ENCODE results near the gene NDFIP1. TPM values are rescaled to one million over a fixed set of nuclear protein-coding genes. Genes with fewer than 3 reads are reported as not detected.

NDFIP1 gene
- total RNA-seq, 4 donors from 2014 or later = 185 to 351 (median 297) TPM

GRCh38 chr5:142120247-142120935 is 11.8 kb downstream of the NDFIP1 start:
- Histone ChIP-seq H3K9me3 (no peaks in the 10 kb centered on the region), H3K27ac (no peak overlapping the region), H3K36me3 (no peaks in the 10 kb centered on the region), H3K27me3 (no peaks in the 10 kb centered on the region), H3K4me3 (replicated peaks in 1 of 3) (no peak overlapping the region), H3K4me1 (peaks cover 5 to 40% of the 10 kb centered on the region in 2 donors)
- WGBS, 2 donors = 85 to 94% methylated on average over 3 of the region's 3 CpGs
- TF ChIP-seq CTCF (IDR thresholded peaks at IDR 0.05) (no peak), POLR2A (IDR thresholded peaks at IDR 0.05) (no peak)
- DNase-seq = no peak
- intact Hi-C loops (cut with DNase I) = no loop called here

DNA sequence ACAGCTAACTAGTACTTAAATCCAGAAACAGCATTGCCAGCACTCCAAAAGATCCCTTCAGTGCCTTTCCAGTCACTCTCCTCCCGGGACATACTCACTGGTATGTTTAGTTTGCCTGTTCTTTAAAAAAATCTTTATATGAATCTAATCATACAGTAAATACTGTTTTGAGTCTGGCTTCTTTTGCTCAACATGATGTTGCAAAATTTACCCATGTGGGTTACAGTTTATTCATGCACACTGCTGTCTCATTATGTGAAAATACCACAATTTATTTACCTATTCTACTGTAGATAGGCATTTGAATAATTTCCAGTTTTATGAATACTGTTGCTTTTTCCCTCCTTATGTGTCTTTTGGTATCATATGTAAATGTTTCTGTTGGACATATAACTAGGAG is 13.5 kb downstream of the NDFIP1 start:
- TF ChIP-seq POLR2A (IDR thresholded peaks at IDR 0.05) (no peak), CTCF (IDR thresholded peaks at IDR 0.05) (no peak)
- Histone ChIP-seq H3K9me3 (no peaks in the 10 kb centered on the region), H3K4me1 (peaks cover 5 to 34% of the 10 kb centered on the region in 2 donors), H3K4me3 (replicated peaks in 1 of 3) (no peak overlapping the region), H3K27me3 (no peaks in the 10 kb centered on the region), H3K27ac (no peak overlapping the region), H3K36me3 (no peaks in the 10 kb centered on the region)
- no peak for DNase-seq
- 0 to 69% methylated on average over 1 of the region's 1 CpG for WGBS, 2 donors
- intact Hi-C loops (cut with DNase I) = no loop called here

DNA sequence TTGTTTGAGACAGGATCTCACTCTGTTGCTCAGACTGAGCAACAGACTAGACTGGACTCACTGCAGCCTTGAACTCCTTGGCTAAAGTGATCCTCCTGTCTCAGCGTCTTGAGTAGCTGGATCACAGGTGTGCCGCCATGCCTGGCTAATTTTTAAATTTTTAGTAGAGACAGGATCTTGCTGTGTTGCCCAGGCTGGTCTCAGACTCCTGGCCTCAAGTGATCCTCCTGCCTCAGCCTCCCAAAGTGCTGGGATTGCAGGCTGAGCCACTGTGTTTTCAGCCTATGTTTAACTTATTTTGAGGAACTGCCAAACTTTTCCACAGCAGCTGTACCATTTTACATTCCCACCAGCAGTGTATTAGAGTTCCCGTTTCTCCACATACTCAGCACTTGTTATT is 16.8 kb downstream of the NDFIP1 start:
- no peak overlapping the region for H3K4me3 ChIP-seq (replicated peaks in 1 of 3)
- intact Hi-C loops (cut with DNase I) = no loop called here
- H3K9me3 ChIP-seq = no peaks in the 10 kb centered on the region
- WGBS, 2 donors = 94 to 99% methylated on average over 3 of the region's 3 CpGs
- peaks cover 16 to 30% of the 10 kb centered on the region in 2 donors for H3K4me1 ChIP-seq
- H3K27me3 ChIP-seq = no peaks in the 10 kb centered on the region
- no peak for TF ChIP-seq CTCF (IDR thresholded peaks at IDR 0.05)
- TF ChIP-seq POLR2A (IDR thresholded peaks at IDR 0.05) = no peak
- H3K36me3 ChIP-seq = no peaks in the 10 kb centered on the region
- DNase-seq = no peak
- H3K27ac ChIP-seq = no peak overlapping the region

DNA sequence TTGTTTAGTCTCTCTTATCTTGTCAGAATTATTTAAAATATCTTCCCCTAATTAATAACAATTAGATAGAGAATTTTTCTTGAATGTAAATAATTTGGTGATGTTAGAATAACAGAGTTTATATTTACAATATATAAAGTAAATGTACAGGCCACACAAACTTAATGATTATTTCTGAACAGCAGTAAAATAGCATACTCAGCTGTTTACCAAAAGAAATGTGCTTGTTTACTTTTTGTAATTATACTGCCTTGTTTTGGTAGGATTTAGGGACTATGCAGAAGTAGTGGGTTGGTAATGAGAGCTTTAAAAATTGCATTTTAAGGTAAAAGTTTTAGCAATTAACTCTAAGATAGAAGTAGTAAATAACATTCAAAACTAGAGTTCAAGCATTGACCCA is 17.4 kb downstream of the NDFIP1 start:
- Histone ChIP-seq H3K27ac (no peak overlapping the region), H3K9me3 (no peaks in the 10 kb centered on the region), H3K4me3 (replicated peaks in 1 of 3) (no peak overlapping the region), H3K36me3 (no peaks in the 10 kb centered on the region), H3K4me1 (peaks cover 14 to 25% of the 10 kb centered on the region in 2 donors), H3K27me3 (no peaks in the 10 kb centered on the region)
- intact Hi-C loops (cut with DNase I) = no loop called here
- no peak for DNase-seq
- no peak for TF ChIP-seq POLR2A (IDR thresholded peaks at IDR 0.05)
- TF ChIP-seq CTCF (IDR thresholded peaks at IDR 0.05) = no peak

- H3K4me1 ChIP-seq = peaks cover 14 to 25% of the 10 kb centered on the region in 2 donors
- intact Hi-C loops (cut with DNase I) = no loop called here
- DNase-seq = no peak
- peaks cover 8 to 13% of the 10 kb centered on the region in 2 donors for H3K36me3 ChIP-seq
- no peak overlapping the region for H3K27ac ChIP-seq
- H3K27me3 ChIP-seq = no peaks in the 10 kb centered on the region
- TF ChIP-seq POLR2A (IDR thresholded peaks at IDR 0.05) = no peak
- TF ChIP-seq CTCF (IDR thresholded peaks at IDR 0.05) = no peak
- 66 to 71% methylated on average over 3 of the region's 3 CpGs for whole genome bisulfite sequencing, 2 donors
- no peaks in the 10 kb centered on the region for H3K9me3 ChIP-seq
- H3K4me3 ChIP-seq (replicated peaks in 1 of 3) = no peak overlapping the region
These were observed 20.2 kb downstream of the NDFIP1 start for GRCh38 chr5:142128675-142129208.
